ENCODE measurements around the gene ACP1. TPM values are rescaled to one million over a fixed set of nuclear protein-coding genes. Genes with fewer than 3 reads are reported as not detected.
"Not testable (repeated sequence)": the region's sequence is repeated elsewhere in the genome, so short reads cannot be mapped to it uniquely, and the experiment has no call there.

Gene ACP1
- total and polyA plus RNA-seq, 9 donors = 90.6 to 103 (median 96.6) TPM

DNA sequence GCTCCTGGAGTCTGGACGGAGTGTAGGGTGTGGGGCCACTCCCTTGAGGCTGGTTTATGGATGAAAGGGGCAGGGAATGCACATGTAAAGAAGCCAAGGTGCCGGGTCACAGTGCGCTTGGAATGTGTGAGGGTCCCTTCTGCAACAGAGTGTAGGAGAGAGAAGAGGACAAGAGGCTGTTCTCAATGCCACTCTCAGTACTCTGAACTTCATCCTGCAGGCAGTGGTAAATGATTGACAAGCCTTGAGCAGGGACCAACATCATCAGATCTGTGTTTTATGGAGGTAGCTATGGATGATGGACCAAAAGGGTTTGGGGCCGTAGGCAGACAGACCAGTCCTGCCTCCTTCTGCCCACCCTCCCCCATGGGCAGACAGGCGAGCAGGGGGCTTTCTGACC is 30.3 kb downstream of the ACP1 start:
- no peak overlapping the region for H3K27ac ChIP-seq (ENCODE audit: low read length)
- H3K4me1 ChIP-seq (ENCODE audit: control insufficient read depth, insufficient read depth, low read length) = no peaks in the 10 kb centered on the region
- 82% methylated on average over 5 of the region's 5 CpGs for WGBS (ENCODE audit: insufficient coverage)
- H3K36me3 ChIP-seq (ENCODE audit: control insufficient read depth, insufficient read depth, low read length) = no peaks in the 10 kb centered on the region
- no peaks in the 10 kb centered on the region for H3K9me3 ChIP-seq (replicated peaks; ENCODE audit: control insufficient read depth, low read depth, low read length)
- no peak overlapping the region for H3K4me3 ChIP-seq (ENCODE audit: low read length)
- DNase-seq = no peak
- H3K27me3 ChIP-seq (ENCODE audit: control insufficient read depth, insufficient read depth, low read length) = peaks cover 16% of the 10 kb centered on the region

- 80% methylated on average over 2 of the region's 3 CpGs for WGBS (ENCODE audit: insufficient coverage)
- peaks cover 11% of the 10 kb centered on the region for H3K27me3 ChIP-seq (ENCODE audit: control insufficient read depth, insufficient read depth, low read length)
- H3K4me3 ChIP-seq (ENCODE audit: low read length) = no peak overlapping the region
- H3K36me3 ChIP-seq (ENCODE audit: control insufficient read depth, insufficient read depth, low read length) = no peaks in the 10 kb centered on the region
- H3K4me1 ChIP-seq (ENCODE audit: control insufficient read depth, insufficient read depth, low read length) = no peaks in the 10 kb centered on the region
- no peak overlapping the region for H3K27ac ChIP-seq (ENCODE audit: low read length)
- DNase-seq = no peak
- H3K9me3 ChIP-seq (replicated peaks; ENCODE audit: control insufficient read depth, low read depth, low read length) = no peaks in the 10 kb centered on the region
Measured at GRCh38 chr2:296354-296753, 31.6 kb downstream of the ACP1 start.

DNA sequence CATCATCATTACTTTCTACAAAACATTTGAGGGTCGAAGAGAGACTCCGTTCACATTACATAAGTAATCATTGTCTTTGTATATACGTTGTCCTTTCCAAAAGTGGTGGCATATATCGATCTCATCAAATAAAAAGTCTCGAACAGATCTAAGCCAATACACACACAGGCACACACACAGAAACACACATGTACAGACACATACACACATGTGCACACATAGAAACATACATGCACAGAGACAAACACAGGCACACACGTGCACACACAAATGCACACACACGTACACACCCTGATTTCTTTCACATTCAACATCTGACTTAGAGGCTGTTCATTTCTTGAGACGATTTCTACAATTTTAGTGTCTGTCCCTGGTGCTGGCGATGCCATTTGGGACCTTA is 40.6 kb downstream of the ACP1 start:
- no peaks in the 10 kb centered on the region for H3K36me3 ChIP-seq (ENCODE audit: control insufficient read depth, insufficient read depth, low read length)
- no peak for DNase-seq
- H3K4me3 ChIP-seq (ENCODE audit: low read length) = no peak overlapping the region
- H3K4me1 ChIP-seq (ENCODE audit: control insufficient read depth, insufficient read depth, low read length) = no peaks in the 10 kb centered on the region
- no peaks in the 10 kb centered on the region for H3K9me3 ChIP-seq (replicated peaks; ENCODE audit: control insufficient read depth, low read depth, low read length)
- peaks cover 6% of the 10 kb centered on the region for H3K27me3 ChIP-seq (ENCODE audit: control insufficient read depth, insufficient read depth, low read length)
- 71% methylated on average over 6 of the region's 9 CpGs for WGBS (ENCODE audit: insufficient coverage)
- no peak overlapping the region for H3K27ac ChIP-seq (ENCODE audit: low read length)

GRCh38 chr2:309148-309953 is 44.6 kb downstream of the ACP1 start:
- no peaks in the 10 kb centered on the region for H3K36me3 ChIP-seq (ENCODE audit: control insufficient read depth, insufficient read depth, low read length)
- no peaks in the 10 kb centered on the region for H3K9me3 ChIP-seq (replicated peaks; ENCODE audit: control insufficient read depth, low read depth, low read length)
- H3K4me1 ChIP-seq (ENCODE audit: control insufficient read depth, insufficient read depth, low read length) = no peaks in the 10 kb centered on the region
- H3K27ac ChIP-seq (ENCODE audit: low read length) = no peak overlapping the region
- 56% methylated on average over 10 of the region's 13 CpGs for WGBS (ENCODE audit: insufficient coverage)
- H3K4me3 ChIP-seq (ENCODE audit: low read length) = no peak overlapping the region
- DNase-seq = no peak
- peaks cover 9% of the 10 kb centered on the region for H3K27me3 ChIP-seq (ENCODE audit: control insufficient read depth, insufficient read depth, low read length)

- no peaks in the 10 kb centered on the region for H3K9me3 ChIP-seq (replicated peaks; ENCODE audit: control insufficient read depth, low read depth, low read length)
- peaks cover 9% of the 10 kb centered on the region for H3K27me3 ChIP-seq (ENCODE audit: control insufficient read depth, insufficient read depth, low read length)
- H3K27ac ChIP-seq (ENCODE audit: low read length) = no peak overlapping the region
- no peaks in the 10 kb centered on the region for H3K36me3 ChIP-seq (ENCODE audit: control insufficient read depth, insufficient read depth, low read length)
- no peak overlapping the region for H3K4me3 ChIP-seq (ENCODE audit: low read length)
- no peaks in the 10 kb centered on the region for H3K4me1 ChIP-seq (ENCODE audit: control insufficient read depth, insufficient read depth, low read length)
- 73% methylated on average over 2 of the region's 10 CpGs for WGBS (ENCODE audit: insufficient coverage)
- DNase-seq = no peak
Measured at GRCh38 chr2:309954-310510, 45.3 kb downstream of the ACP1 start.

- H3K9me3 ChIP-seq (replicated peaks; ENCODE audit: control insufficient read depth, low read depth, low read length) = no peaks in the 10 kb centered on the region
- H3K4me1 ChIP-seq (ENCODE audit: control insufficient read depth, insufficient read depth, low read length) = no peaks in the 10 kb centered on the region
- no peaks in the 10 kb centered on the region for H3K36me3 ChIP-seq (ENCODE audit: control insufficient read depth, insufficient read depth, low read length)
- H3K4me3 ChIP-seq (ENCODE audit: low read length) = no peak overlapping the region
- peaks cover 9% of the 10 kb centered on the region for H3K27me3 ChIP-seq (ENCODE audit: control insufficient read depth, insufficient read depth, low read length)
- H3K27ac ChIP-seq (ENCODE audit: low read length) = no peak overlapping the region
- WGBS (ENCODE audit: insufficient coverage) = no CpG with 5 or more reads among the region's 5 CpGs
- no peak for DNase-seq
Measured at GRCh38 chr2:310994-311393, 46.2 kb downstream of the ACP1 start.

DNA sequence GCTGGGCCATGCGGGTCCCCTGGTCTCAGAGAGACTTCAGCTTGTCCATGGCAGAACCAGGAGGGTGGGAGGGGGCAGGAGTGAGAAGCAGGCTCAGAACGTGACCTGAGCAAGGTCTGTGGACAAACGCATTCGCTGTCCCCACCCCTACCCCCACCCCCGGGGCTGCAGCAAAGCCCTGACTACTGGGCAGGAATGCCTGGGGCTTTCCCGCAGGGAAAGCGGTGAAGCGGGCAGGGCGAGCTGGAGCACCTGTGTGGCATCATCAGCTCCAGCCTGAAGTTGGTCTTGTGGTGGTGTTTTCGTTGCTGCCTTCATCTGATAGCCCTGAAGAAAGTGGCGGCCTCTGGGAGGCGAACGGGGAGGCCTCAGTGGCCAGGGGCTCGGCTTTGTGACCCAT is 49.2 kb downstream of the ACP1 start:
- Histone ChIP-seq H3K9me3 (replicated peaks; ENCODE audit: control insufficient read depth, low read depth, low read length) (no peaks in the 10 kb centered on the region), H3K4me1 (ENCODE audit: control insufficient read depth, insufficient read depth, low read length) (no peaks in the 10 kb centered on the region), H3K27ac (ENCODE audit: low read length) (no peak overlapping the region), H3K27me3 (ENCODE audit: control insufficient read depth, insufficient read depth, low read length) (peaks cover 8% of the 10 kb centered on the region), H3K36me3 (ENCODE audit: control insufficient read depth, insufficient read depth, low read length) (no peaks in the 10 kb centered on the region), H3K4me3 (ENCODE audit: low read length) (no peak overlapping the region)
- WGBS (ENCODE audit: insufficient coverage) = 92% methylated on average over 6 of the region's 14 CpGs
- no peak for DNase-seq

DNA sequence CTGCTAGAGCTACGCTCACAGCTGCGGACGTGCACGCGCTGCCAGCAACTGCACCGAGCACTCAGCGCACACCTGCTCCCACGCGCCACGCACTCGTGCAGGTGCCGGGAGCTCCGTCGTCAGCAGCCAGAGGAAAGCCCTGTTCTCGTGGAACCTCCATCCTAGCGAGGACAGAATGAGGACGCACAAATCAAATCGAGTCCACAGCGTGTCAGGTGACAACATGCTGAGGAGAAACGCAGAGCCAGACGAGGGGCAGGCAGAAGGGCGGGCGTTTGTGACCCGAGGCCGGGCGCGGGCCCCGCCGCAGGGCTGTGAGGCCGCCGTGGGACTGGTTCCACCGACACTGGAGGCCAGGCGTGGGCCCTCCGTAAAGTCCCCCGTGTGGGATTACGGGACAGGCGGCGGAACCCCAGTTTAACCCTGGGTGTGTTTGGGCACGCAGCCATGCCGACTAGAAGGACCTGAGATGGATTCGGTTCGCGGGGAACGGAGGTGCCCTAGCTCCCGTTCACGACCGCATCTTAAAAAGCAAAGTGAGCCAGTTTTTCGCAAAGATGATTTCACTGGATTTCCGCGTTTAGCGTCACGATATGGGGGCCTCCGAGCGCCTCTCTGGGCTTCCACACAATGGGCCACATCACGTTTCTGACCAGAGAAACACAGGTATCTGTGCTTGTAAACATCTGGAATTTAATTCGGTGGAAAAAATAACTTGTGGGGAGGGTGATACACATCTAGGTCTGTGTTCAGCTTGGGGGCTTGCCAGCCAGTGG is 50.0 kb downstream of the ACP1 start:
- Histone ChIP-seq H3K4me3 (ENCODE audit: low read length) (no peak overlapping the region), H3K9me3 (replicated peaks; ENCODE audit: control insufficient read depth, low read depth, low read length) (no peaks in the 10 kb centered on the region), H3K4me1 (ENCODE audit: control insufficient read depth, insufficient read depth, low read length) (no peaks in the 10 kb centered on the region), H3K36me3 (ENCODE audit: control insufficient read depth, insufficient read depth, low read length) (no peaks in the 10 kb centered on the region), H3K27me3 (ENCODE audit: control insufficient read depth, insufficient read depth, low read length) (peaks cover 2% of the 10 kb centered on the region), H3K27ac (ENCODE audit: low read length) (no peak overlapping the region)
- WGBS (ENCODE audit: insufficient coverage) = 89% methylated on average over 54 of the region's 56 CpGs
- DNase-seq = no peak

GRCh38 chr2:315925-316324 is 51.2 kb downstream of the ACP1 start:
- H3K27ac ChIP-seq (ENCODE audit: low read length); H3K27me3 ChIP-seq (ENCODE audit: control insufficient read depth, insufficient read depth, low read length); H3K36me3 ChIP-seq (ENCODE audit: control insufficient read depth, insufficient read depth, low read length); H3K4me3 ChIP-seq (ENCODE audit: low read length); DNase-seq; H3K9me3 ChIP-seq (replicated peaks; ENCODE audit: control insufficient read depth, low read depth, low read length); H3K4me1 ChIP-seq (ENCODE audit: control insufficient read depth, insufficient read depth, low read length): not testable (repeated sequence)
- WGBS (ENCODE audit: insufficient coverage) = 54% methylated on average over 4 of the region's 6 CpGs

DNA sequence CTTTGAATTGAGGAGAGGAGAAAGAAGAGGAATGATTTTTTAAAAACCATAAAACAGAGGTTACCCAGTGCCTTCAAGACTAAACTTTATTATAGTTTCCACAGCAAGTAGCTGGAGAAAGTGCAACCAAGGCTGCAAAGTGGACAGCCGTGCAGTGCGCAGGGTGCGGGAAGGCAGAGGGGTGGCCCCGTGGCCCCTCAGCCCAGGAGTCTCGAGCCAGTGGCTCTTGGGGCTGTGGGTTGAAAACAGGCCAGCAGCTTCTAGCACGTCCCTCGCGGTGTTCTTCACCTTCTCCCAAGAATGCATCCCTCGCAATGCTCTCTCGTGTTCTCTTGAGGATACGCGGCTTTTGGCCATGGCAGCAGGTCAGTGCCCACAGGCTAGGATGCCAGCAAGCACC is 51.6 kb downstream of the ACP1 start:
- no peaks in the 10 kb centered on the region for H3K9me3 ChIP-seq (replicated peaks; ENCODE audit: control insufficient read depth, low read depth, low read length)
- DNase-seq = no peak
- 95% methylated on average over 12 of the region's 12 CpGs for WGBS (ENCODE audit: insufficient coverage)
- no peaks in the 10 kb centered on the region for H3K27me3 ChIP-seq (ENCODE audit: control insufficient read depth, insufficient read depth, low read length)
- no peak overlapping the region for H3K27ac ChIP-seq (ENCODE audit: low read length)
- H3K36me3 ChIP-seq (ENCODE audit: control insufficient read depth, insufficient read depth, low read length) = no peaks in the 10 kb centered on the region
- no peaks in the 10 kb centered on the region for H3K4me1 ChIP-seq (ENCODE audit: control insufficient read depth, insufficient read depth, low read length)
- H3K4me3 ChIP-seq (ENCODE audit: low read length) = no peak overlapping the region
